PFSK-1 (cell line): ENCODE results near the gene TTC13.

Experiments
- POLR2AphosphoS5 ChIP-seq: IDR thresholded peaks from 2 replicates; pipeline ENCODE4 v1.6.1; 2012; ENCODE audit warnings: low read depth, mild to moderate bottlenecking, control low read depth, low read length, moderate library complexity
- TF ChIP-seq, protein P1 (sequence below), 2 experiments: IDR thresholded peaks; 2 replicates each; pipeline versions ENCODE4 v1.6.1 to v1.8.0; 2011 to 2012; ENCODE audit warnings: low read depth in 2 of 2, low read length in 2 of 2, control low read depth in 1 of 2, inconsistent platforms in 1 of 2, mild to moderate bottlenecking in 1 of 2, moderate library complexity in 1 of 2; ENCODE audit not compliant: insufficient read depth in 1 of 2

DNA sequence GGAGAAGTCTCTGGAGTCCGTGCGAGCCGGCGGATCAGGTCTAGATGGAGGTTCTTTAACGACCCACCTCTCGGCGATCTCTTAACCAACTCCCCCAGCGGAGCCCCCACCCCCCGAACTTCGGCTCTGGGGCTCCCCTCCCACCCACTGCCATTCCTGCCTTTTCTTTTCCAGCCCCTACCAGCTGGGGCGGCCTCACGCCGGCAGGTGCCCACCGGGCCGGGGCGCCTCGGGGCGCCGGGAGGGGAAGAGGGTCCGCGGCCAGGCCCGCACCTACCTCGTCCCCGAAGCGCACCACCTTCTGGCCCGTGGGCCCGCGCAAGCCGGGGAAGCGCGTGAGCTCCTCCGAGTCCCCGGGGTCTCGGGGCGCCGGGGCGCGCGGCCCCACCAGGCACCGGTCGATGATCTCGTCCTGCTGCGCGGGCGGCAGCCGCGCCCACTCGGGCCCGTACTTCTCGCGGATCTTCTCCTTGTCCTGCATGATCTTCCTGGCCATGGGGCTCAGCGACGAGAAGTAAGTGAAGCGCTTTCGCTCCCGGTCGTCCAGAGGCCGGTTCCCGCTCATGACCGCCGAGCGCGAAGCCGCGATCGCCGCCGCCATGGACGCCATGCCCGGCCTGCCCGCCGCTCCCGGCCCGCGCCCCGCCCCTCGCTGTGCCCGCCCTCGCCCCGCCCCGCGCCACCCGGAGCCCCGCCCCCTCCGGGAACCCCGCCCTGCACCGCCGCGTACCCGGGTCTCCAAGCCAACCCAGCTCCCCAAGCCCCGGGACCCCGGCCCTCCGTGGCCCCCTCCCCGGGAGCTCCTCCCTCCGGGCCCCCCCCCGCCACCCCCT, 110.5 kb downstream of the TTC13 start, which contains the start of gene C1orf198:
- TF ChIP-seq POLR2AphosphoS5: no peak
- TF ChIP-seq, protein P1, sequence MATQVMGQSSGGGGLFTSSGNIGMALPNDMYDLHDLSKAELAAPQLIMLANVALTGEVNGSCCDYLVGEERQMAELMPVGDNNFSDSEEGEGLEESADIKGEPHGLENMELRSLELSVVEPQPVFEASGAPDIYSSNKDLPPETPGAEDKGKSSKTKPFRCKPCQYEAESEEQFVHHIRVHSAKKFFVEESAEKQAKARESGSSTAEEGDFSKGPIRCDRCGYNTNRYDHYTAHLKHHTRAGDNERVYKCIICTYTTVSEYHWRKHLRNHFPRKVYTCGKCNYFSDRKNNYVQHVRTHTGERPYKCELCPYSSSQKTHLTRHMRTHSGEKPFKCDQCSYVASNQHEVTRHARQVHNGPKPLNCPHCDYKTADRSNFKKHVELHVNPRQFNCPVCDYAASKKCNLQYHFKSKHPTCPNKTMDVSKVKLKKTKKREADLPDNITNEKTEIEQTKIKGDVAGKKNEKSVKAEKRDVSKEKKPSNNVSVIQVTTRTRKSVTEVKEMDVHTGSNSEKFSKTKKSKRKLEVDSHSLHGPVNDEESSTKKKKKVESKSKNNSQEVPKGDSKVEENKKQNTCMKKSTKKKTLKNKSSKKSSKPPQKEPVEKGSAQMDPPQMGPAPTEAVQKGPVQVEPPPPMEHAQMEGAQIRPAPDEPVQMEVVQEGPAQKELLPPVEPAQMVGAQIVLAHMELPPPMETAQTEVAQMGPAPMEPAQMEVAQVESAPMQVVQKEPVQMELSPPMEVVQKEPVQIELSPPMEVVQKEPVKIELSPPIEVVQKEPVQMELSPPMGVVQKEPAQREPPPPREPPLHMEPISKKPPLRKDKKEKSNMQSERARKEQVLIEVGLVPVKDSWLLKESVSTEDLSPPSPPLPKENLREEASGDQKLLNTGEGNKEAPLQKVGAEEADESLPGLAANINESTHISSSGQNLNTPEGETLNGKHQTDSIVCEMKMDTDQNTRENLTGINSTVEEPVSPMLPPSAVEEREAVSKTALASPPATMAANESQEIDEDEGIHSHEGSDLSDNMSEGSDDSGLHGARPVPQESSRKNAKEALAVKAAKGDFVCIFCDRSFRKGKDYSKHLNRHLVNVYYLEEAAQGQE (IDR thresholded peaks at IDR 0.05; ENCODE audit: insufficient read depth in 1 of 2, low read depth in 2 of 2, low read length in 2 of 2): no peak
